ENCODE results near the gene IGF1R. TPM values are rescaled to one million over a fixed set of nuclear protein-coding genes. Genes with fewer than 3 reads are reported as not detected.
A peak's percentile ranks its signal among the peaks of the same experiment; 100 is the strongest.

Gene IGF1R
- total and polyA plus RNA-seq, 4 donors: 5.9 to 154 (median 27.6) TPM

DNA sequence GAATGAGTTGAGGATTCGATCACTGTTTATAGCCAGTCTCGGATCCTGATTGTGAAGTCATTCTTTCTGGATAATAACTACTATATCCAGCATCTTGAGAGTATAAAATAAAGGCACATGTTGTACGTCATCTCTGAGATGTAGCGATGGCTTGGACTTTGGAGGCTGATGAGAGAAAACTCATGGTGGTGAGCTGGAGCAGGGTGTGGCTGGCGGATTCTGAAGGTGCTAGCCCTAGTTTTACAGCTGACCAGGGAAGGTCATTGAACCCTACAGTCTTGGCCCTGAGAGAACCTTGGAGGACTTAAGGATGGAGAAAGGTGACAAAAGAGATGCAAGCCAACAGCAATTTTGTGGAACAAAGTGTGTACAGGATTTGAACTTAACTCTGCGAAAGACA is 153.8 kb downstream of the IGF1R start:
- 96 to 97% methylated on average over 6 of the region's 6 CpGs for WGBS, 2 donors
- Histone ChIP-seq H3K9me3 (ENCODE audit: control insufficient read depth in 4 of 4, insufficient read depth in 3 of 4, low read length in 3 of 4) (no peaks in the 10 kb centered on the region), H3K4me1 (ENCODE audit: control insufficient read depth in 5 of 5, insufficient read depth in 5 of 5, low read length in 5 of 5) (peaks cover 24 to 65% (median 34%) of the 10 kb centered on the region in 5 donors), H3K4me3 (no peak overlapping the region), H3K27ac (ENCODE audit: low read depth in 1 of 2, low read length in 1 of 2) (no peak overlapping the region), H3K27me3 (ENCODE audit: control insufficient read depth in 3 of 3, insufficient read depth in 3 of 3, low read length in 2 of 3) (no peaks in the 10 kb centered on the region), H3K36me3 (ENCODE audit: control insufficient read depth in 4 of 4, insufficient read depth in 4 of 4, low read length in 4 of 4) (no peaks in the 10 kb centered on the region), H3K9ac (ENCODE audit: insufficient read depth in 1 of 2, low read length in 2 of 2) (no peak overlapping the region)
- TF ChIP-seq CTCF (IDR thresholded peaks at IDR 0.05; ENCODE audit: control extremely low read depth, extremely low read depth): no peak
- DNase-seq: no peak
- ATAC-seq (ENCODE audit: insufficient read depth, low FRiP score): no peak

DNA sequence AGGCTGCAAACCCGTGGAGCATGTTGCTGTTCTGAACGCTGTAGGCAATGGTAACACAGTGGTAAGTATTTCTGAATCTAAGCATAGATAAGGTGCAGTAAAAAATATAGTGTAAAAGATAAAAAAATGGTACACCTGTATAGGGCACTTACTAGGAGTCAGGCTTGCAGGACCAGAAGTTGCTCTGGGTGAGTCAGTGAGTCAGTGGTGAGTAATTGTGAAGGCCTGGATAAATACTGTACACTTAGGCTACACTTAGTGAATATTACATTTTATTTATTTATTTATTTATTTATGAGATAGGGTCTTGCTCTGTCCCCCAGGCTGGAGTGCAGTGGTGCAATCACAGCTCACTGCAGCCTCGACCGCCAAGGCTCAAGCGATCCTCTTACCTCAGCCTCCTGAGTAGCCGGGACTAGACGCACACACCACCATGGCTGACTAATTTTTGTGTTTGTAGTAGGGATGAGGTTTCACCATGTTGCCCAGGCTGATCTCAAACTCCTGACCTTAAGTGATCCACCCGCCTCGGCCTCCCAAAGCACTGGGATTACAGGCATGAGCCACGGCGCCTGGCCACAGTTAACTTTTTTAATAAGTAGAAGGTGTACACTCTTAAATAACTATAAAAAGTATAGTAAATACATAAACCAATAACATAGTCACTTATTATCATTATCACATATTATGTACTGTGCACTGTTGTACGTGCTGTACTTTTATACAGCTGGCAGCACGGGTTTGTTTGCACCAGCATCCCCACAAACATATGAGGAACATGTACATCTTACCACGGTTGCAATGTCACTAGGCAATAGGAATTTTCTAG is 155.1 kb downstream of the IGF1R start:
- DNase-seq (no peak), ATAC-seq (ENCODE audit: insufficient read depth, low FRiP score) (no peak)
- Histone ChIP-seq H3K4me3 (no peak overlapping the region), H3K27me3 (ENCODE audit: control insufficient read depth in 3 of 3, insufficient read depth in 3 of 3, low read length in 2 of 3) (no peaks in the 10 kb centered on the region), H3K27ac (ENCODE audit: low read depth in 1 of 2, low read length in 1 of 2) (no peak overlapping the region), H3K4me1 (ENCODE audit: control insufficient read depth in 5 of 5, insufficient read depth in 5 of 5, low read length in 5 of 5) (peaks cover 19 to 66% (median 40%) of the 10 kb centered on the region in 5 donors), H3K9me3 (ENCODE audit: control insufficient read depth in 4 of 4, insufficient read depth in 3 of 4, low read length in 3 of 4) (no peaks in the 10 kb centered on the region), H3K36me3 (ENCODE audit: control insufficient read depth in 4 of 4, insufficient read depth in 4 of 4, low read length in 4 of 4) (no peaks in the 10 kb centered on the region), H3K9ac (ENCODE audit: insufficient read depth in 1 of 2, low read length in 2 of 2) (no peak overlapping the region)
- WGBS, 2 donors: 96 to 97% methylated on average over 14 of the region's 14 CpGs
- no peak for TF ChIP-seq CTCF (IDR thresholded peaks at IDR 0.05; ENCODE audit: control extremely low read depth, extremely low read depth)

GRCh38 chr15:98804057-98804380 is 155.7 kb downstream of the IGF1R start:
- ATAC-seq (ENCODE audit: insufficient read depth, low FRiP score): no peak
- Histone ChIP-seq H3K27me3 (ENCODE audit: control insufficient read depth in 3 of 3, insufficient read depth in 3 of 3, low read length in 2 of 3) (no peaks in the 10 kb centered on the region), H3K36me3 (ENCODE audit: control insufficient read depth in 4 of 4, insufficient read depth in 4 of 4, low read length in 4 of 4) (no peaks in the 10 kb centered on the region), H3K27ac (ENCODE audit: low read depth in 1 of 2, low read length in 1 of 2) (no peak overlapping the region), H3K4me1 (ENCODE audit: control insufficient read depth in 5 of 5, insufficient read depth in 5 of 5, low read length in 5 of 5) (peaks cover 18 to 60% (median 41%) of the 10 kb centered on the region in 5 donors), H3K9me3 (ENCODE audit: control insufficient read depth in 4 of 4, insufficient read depth in 3 of 4, low read length in 3 of 4) (no peaks in the 10 kb centered on the region), H3K4me3 (no peak overlapping the region), H3K9ac (ENCODE audit: insufficient read depth in 1 of 2, low read length in 2 of 2) (no peak overlapping the region)
- WGBS, 2 donors: 94 to 96% methylated on average over 5 of the region's 5 CpGs
- DNase-seq: peak in 1 of 3 donors; percentile 55
- no peak for TF ChIP-seq CTCF (IDR thresholded peaks at IDR 0.05; ENCODE audit: control extremely low read depth, extremely low read depth)

All from lung (tissue), 12 donors.